HL-60 (cell line): ENCODE data around the gene CNTRL.

Experiments used
- DNase-seq, 2 experiments: peaks; one replicate each; pipeline ENCODE4 v3.0.0-alpha.2; 2010 to 2020; ENCODE audit warnings: low read depth in 1 of 2, low spot score in 1 of 2
- H3K27ac ChIP-seq: fragments of 250-450 bp; sonication (Bioruptor Pico); replicated peaks from 2 replicates; pipeline ENCODE4 v1.5.1; 2020; ENCODE audit warnings: mild to moderate bottlenecking, moderate library complexity
- H3K27me3 ChIP-seq: fragments of 250-450 bp; sonication (Bioruptor Pico); 2 replicates; pipeline ENCODE4 v1.5.1; 2021; ENCODE audit warnings: mild to moderate bottlenecking, moderate library complexity; ENCODE audit not compliant: insufficient read depth, poor library complexity, severe bottlenecking
- H3K4me3 ChIP-seq: replicated peaks from 2 replicates; pipeline ENCODE4 v1.5.1; 2011; ENCODE audit warnings: mild to moderate bottlenecking, control low read depth, low read length; ENCODE audit not compliant: insufficient read depth
- GABPA ChIP-seq: IDR thresholded peaks from 2 replicates; pipeline ENCODE4 v1.6.1; 2012; ENCODE audit warnings: low read depth
- POLR2AphosphoS5 ChIP-seq: IDR thresholded peaks from 2 replicates; pipeline ENCODE4 v1.6.1; 2012; ENCODE audit warnings: low read depth
- SPI1 ChIP-seq: IDR thresholded peaks from 2 replicates; pipeline ENCODE4 v1.6.1; 2012; ENCODE audit warnings: low read depth, mild to moderate bottlenecking, borderline replicate concordance
- TF ChIP-seq, protein P1 (sequence below): IDR thresholded peaks from one replicate; pipeline ENCODE4 v1.5.1; 2011; ENCODE audit warnings: low read length, control low read depth, inconsistent platforms; ENCODE audit not compliant: insufficient read depth
- TF ChIP-seq, protein P2 (sequence below): IDR thresholded peaks from 2 replicates; pipeline ENCODE4 v1.6.1; 2012; ENCODE audit warnings: low read depth; ENCODE audit not compliant: insufficient replicate concordance

CNTRL gene

GRCh38 chr9:121122246-121123032 is 47.7 kb downstream of the CNTRL start:
- Histone ChIP-seq H3K27ac (peak overlapping the region; percentile 79), H3K27me3 (no peaks in the 10 kb centered on the region), H3K4me3 (peak overlapping the region; percentile 29)
- TF ChIP-seq GABPA, result no peak
- no peak for TF ChIP-seq SPI1
- TF ChIP-seq, protein P1, sequence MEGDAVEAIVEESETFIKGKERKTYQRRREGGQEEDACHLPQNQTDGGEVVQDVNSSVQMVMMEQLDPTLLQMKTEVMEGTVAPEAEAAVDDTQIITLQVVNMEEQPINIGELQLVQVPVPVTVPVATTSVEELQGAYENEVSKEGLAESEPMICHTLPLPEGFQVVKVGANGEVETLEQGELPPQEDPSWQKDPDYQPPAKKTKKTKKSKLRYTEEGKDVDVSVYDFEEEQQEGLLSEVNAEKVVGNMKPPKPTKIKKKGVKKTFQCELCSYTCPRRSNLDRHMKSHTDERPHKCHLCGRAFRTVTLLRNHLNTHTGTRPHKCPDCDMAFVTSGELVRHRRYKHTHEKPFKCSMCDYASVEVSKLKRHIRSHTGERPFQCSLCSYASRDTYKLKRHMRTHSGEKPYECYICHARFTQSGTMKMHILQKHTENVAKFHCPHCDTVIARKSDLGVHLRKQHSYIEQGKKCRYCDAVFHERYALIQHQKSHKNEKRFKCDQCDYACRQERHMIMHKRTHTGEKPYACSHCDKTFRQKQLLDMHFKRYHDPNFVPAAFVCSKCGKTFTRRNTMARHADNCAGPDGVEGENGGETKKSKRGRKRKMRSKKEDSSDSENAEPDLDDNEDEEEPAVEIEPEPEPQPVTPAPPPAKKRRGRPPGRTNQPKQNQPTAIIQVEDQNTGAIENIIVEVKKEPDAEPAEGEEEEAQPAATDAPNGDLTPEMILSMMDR, result no peak
- TF ChIP-seq, protein P2, sequence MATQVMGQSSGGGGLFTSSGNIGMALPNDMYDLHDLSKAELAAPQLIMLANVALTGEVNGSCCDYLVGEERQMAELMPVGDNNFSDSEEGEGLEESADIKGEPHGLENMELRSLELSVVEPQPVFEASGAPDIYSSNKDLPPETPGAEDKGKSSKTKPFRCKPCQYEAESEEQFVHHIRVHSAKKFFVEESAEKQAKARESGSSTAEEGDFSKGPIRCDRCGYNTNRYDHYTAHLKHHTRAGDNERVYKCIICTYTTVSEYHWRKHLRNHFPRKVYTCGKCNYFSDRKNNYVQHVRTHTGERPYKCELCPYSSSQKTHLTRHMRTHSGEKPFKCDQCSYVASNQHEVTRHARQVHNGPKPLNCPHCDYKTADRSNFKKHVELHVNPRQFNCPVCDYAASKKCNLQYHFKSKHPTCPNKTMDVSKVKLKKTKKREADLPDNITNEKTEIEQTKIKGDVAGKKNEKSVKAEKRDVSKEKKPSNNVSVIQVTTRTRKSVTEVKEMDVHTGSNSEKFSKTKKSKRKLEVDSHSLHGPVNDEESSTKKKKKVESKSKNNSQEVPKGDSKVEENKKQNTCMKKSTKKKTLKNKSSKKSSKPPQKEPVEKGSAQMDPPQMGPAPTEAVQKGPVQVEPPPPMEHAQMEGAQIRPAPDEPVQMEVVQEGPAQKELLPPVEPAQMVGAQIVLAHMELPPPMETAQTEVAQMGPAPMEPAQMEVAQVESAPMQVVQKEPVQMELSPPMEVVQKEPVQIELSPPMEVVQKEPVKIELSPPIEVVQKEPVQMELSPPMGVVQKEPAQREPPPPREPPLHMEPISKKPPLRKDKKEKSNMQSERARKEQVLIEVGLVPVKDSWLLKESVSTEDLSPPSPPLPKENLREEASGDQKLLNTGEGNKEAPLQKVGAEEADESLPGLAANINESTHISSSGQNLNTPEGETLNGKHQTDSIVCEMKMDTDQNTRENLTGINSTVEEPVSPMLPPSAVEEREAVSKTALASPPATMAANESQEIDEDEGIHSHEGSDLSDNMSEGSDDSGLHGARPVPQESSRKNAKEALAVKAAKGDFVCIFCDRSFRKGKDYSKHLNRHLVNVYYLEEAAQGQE, result no peak
- no peak for TF ChIP-seq POLR2AphosphoS5
- DNase-seq, result no peak

- TF ChIP-seq POLR2AphosphoS5, result no peak
- no peak for TF ChIP-seq SPI1
- TF ChIP-seq, protein P1, result no peak
- no peak for TF ChIP-seq GABPA
- TF ChIP-seq, protein P2, result no peak
- no peak for DNase-seq
- H3K27me3 ChIP-seq, result no peaks in the 10 kb centered on the region
- no peak overlapping the region for H3K27ac ChIP-seq
- H3K4me3 ChIP-seq, result no peak overlapping the region
These were observed 49.2 kb downstream of the CNTRL start for GRCh38 chr9:121123816-121124535.

- Histone ChIP-seq H3K27me3 (no peaks in the 10 kb centered on the region), H3K4me3 (no peak overlapping the region), H3K27ac (no peak overlapping the region)
- no peak for DNase-seq
- no peak for TF ChIP-seq POLR2AphosphoS5
- TF ChIP-seq SPI1, result no peak
- no peak for TF ChIP-seq GABPA
- TF ChIP-seq, protein P1, result no peak
- TF ChIP-seq, protein P2, result no peak
These were observed 50.8 kb downstream of the CNTRL start for GRCh38 chr9:121125590-121125989.
